Ishikawa (cell line): ENCODE results near the gene IL1B.

Experiments used
- EGR1 ChIP-seq: IDR thresholded peaks from 2 replicates; pipeline ENCODE4 v1.6.1; 2012
- EP300 ChIP-seq: IDR thresholded peaks from 2 replicates; pipeline ENCODE4 v1.6.1; 2012; ENCODE audit warnings: borderline replicate concordance
- FOXM1 ChIP-seq: IDR thresholded peaks from 2 replicates; pipeline ENCODE4 v1.6.1; 2012; ENCODE audit warnings: low read depth, borderline replicate concordance
- MAX ChIP-seq: IDR thresholded peaks from 2 replicates; pipeline ENCODE4 v1.6.1; 2012
- NFIC ChIP-seq: IDR thresholded peaks from 2 replicates; pipeline ENCODE4 v1.6.1; 2012

- TF ChIP-seq EP300 (no peak), EGR1 (no peak), MAX (no peak), NFIC (no peak), FOXM1 (no peak)
These were observed 4.4 kb downstream of the IL1B start for GRCh38 chr2:112831946-112832840.
